EH (cell line): ENCODE results near the gene COL11A2.

Experiments
- DNase-seq: peaks from one replicate; pipeline ENCODE4 v3.0.0-alpha.2; 2015; ENCODE audit warnings: low read depth

The COL11A2 gene

GRCh38 chr6:33171880-33172687 lies 20.2 kb downstream of the COL11A2 start:
- DNase-seq: no peak

- DNase-seq: no peak
Observed at GRCh38 chr6:33171016-33171879, 21.0 kb downstream of the COL11A2 start.

GRCh38 chr6:33170176-33171015 lies 21.9 kb downstream of the COL11A2 start:
- no peak for DNase-seq

GRCh38 chr6:33169291-33170175 lies 22.7 kb downstream of the COL11A2 start:
- DNase-seq: no peak

- no peak for DNase-seq
Observed at GRCh38 chr6:33168639-33169038, 23.6 kb downstream of the COL11A2 start.

- no peak for DNase-seq
Observed at GRCh38 chr6:33168284-33168601, 24.0 kb downstream of the COL11A2 start.

GRCh38 chr6:33167374-33168283 lies 24.6 kb downstream of the COL11A2 start:
- no peak for DNase-seq

- DNase-seq: no peak
Observed at GRCh38 chr6:33166811-33167210, 25.5 kb downstream of the COL11A2 start.

- no peak for DNase-seq
Observed at GRCh38 chr6:33166363-33166762, 25.9 kb downstream of the COL11A2 start.

GRCh38 chr6:33165581-33166258 lies 26.5 kb downstream of the COL11A2 start:
- DNase-seq: no peak

- DNase-seq: no peak
Observed at GRCh38 chr6:33164665-33165373, 27.4 kb downstream of the COL11A2 start.

GRCh38 chr6:33164176-33164575 lies 28.1 kb downstream of the COL11A2 start:
- no peak for DNase-seq

GRCh38 chr6:33163540-33163939 lies 28.7 kb downstream of the COL11A2 start:
- no peak for DNase-seq

- peak; percentile 68 for DNase-seq
Observed at GRCh38 chr6:33161354-33162331, 30.6 kb downstream of the COL11A2 start.

GRCh38 chr6:33160728-33161344 lies 31.4 kb downstream of the COL11A2 start:
- DNase-seq: peak; percentile 98

GRCh38 chr6:33160096-33160495 lies 32.2 kb downstream of the COL11A2 start:
- DNase-seq: no peak

GRCh38 chr6:33156964-33157363 lies 35.3 kb downstream of the COL11A2 start:
- DNase-seq: no peak
